IMR-90 (cell line): ENCODE data around the gene CCSER2. TPM values are rescaled to one million over a fixed set of nuclear protein-coding genes. Genes with fewer than 3 reads are reported as not detected.
"Not testable (repeated sequence)": the region's sequence is repeated elsewhere in the genome, so short reads cannot be mapped to it uniquely, and the experiment has no call there.

ENCODE experiments used
- ATAC-seq: fragments of 200-7000 bp; cut with Tn5 transposase; 2 replicates; pipeline ENCODE4 v1.9.1; 2020; ENCODE audit warnings: low read depth, mild to moderate bottlenecking, moderate library complexity
- BruUV-seq: library from RNA; stranded (reverse); fragments of 400-500 nt; replicated peaks from 2 replicates; lab custom pipeline; 2021; lab: Mats Ljungman, UMichigan
- CTCF ChIA-PET: fragments of 300-600 bp; formaldehyde crosslinking; extraction: SDS; loops from one replicate; lab custom pipeline; 2021; ENCODE audit warnings: antibody characterized with exemption; lab: Yijun Ruan, JAX
- POLR2A ChIA-PET: fragments of 300-600 bp; sonication (Branson Sonifier 250); formaldehyde crosslinking; loops from one replicate; lab custom pipeline; 2022; ENCODE audit warnings: antibody characterized with exemption; ENCODE audit not compliant: unreplicated experiment; lab: Charles Lee
- DNase-seq: peaks from one replicate; pipeline ENCODE4 v3.0.0; 2013
- H2AFZ ChIP-seq: replicated peaks from 2 replicates; pipeline ENCODE3; 2013; ENCODE audit warnings: low read length, mild to moderate bottlenecking; ENCODE audit not compliant: poor library complexity
- H2AK5ac ChIP-seq: 2 replicates; pipeline ENCODE4 v1.6.1; 2013; ENCODE audit warnings: low read depth, low read length, inconsistent platforms
- H2AK9ac ChIP-seq: replicated peaks from 2 replicates; pipeline ENCODE3; 2013; ENCODE audit warnings: mild to moderate bottlenecking, low read depth, low read length, moderate library complexity; ENCODE audit not compliant: poor library complexity
- H2BK120ac ChIP-seq: 2 replicates; pipeline ENCODE4 v1.6.1; 2013; ENCODE audit warnings: low read depth, low read length, inconsistent platforms
- H2BK15ac ChIP-seq: 3 replicates; pipeline ENCODE4 v1.6.1; 2013; ENCODE audit warnings: low read depth, low read length, inconsistent platforms
- H2BK20ac ChIP-seq: 2 replicates; pipeline ENCODE4 v1.6.1; 2013; ENCODE audit warnings: low read depth, mild to moderate bottlenecking, inconsistent platforms, low read length, moderate library complexity
- H2BK5ac ChIP-seq: 2 replicates; pipeline ENCODE4 v1.6.1; 2013; ENCODE audit warnings: mild to moderate bottlenecking, low read depth, low read length, inconsistent platforms; ENCODE audit not compliant: poor library complexity, severe bottlenecking
- H3K14ac ChIP-seq: replicated peaks from 2 replicates; pipeline ENCODE4 v1.6.1; 2013; ENCODE audit warnings: low read depth, low read length, inconsistent platforms
- H3K18ac ChIP-seq: 2 replicates; pipeline ENCODE4 v1.6.1; 2013; ENCODE audit warnings: low read depth, low read length, control low read depth
- H3K23ac ChIP-seq: 2 replicates; pipeline ENCODE4 v1.6.1; 2013; ENCODE audit warnings: low read depth, low read length, inconsistent platforms
- H3K27ac ChIP-seq: 2 replicates; pipeline ENCODE4 v1.5.1; 2013; ENCODE audit warnings: mild to moderate bottlenecking, control low read depth, low read length; ENCODE audit not compliant: insufficient read depth
- H3K27me3 ChIP-seq: 2 replicates; pipeline ENCODE4 v1.6.1; 2013; ENCODE audit warnings: low read length; ENCODE audit not compliant: control insufficient read depth, insufficient read depth
- H3K36me3 ChIP-seq: 2 replicates; pipeline ENCODE4 v1.6.1; 2013; ENCODE audit warnings: low read length, mixed read lengths; ENCODE audit not compliant: control insufficient read depth, insufficient read depth
- H3K4ac ChIP-seq: 2 replicates; pipeline ENCODE4 v1.6.1; 2013; ENCODE audit warnings: low read depth, low read length, inconsistent platforms
- H3K4me1 ChIP-seq: 2 replicates; pipeline ENCODE4 v1.6.1; 2013; ENCODE audit warnings: low read length, mixed read lengths; ENCODE audit not compliant: control insufficient read depth, insufficient read depth
- H3K4me2 ChIP-seq: 2 replicates; pipeline ENCODE4 v1.6.1; 2013; ENCODE audit warnings: low read depth, mild to moderate bottlenecking, control low read depth, low read length, moderate library complexity
- H3K4me3 ChIP-seq: 2 replicates; pipeline ENCODE4 v1.5.1; 2013; ENCODE audit warnings: low read depth, mild to moderate bottlenecking, control low read depth, low read length, moderate library complexity; ENCODE audit not compliant: insufficient read depth
- H3K56ac ChIP-seq: 2 replicates; pipeline ENCODE4 v1.6.1; 2013; ENCODE audit warnings: low read length, inconsistent platforms; ENCODE audit not compliant: insufficient read depth; ENCODE audit errors: extremely low read depth
- H3K79me1 ChIP-seq, 2 experiments: 2 replicates each; pipeline ENCODE4 v1.6.1; 2013; ENCODE audit warnings: low read length in 2 of 2, inconsistent platforms in 1 of 2, low read depth in 1 of 2
- H3K9ac ChIP-seq: 2 replicates; pipeline ENCODE4 v1.6.1; 2013; ENCODE audit warnings: low read depth, low read length, control low read depth
- H3K9me1 ChIP-seq: 2 replicates; pipeline ENCODE4 v1.6.1; 2013; ENCODE audit warnings: low read length, inconsistent platforms; ENCODE audit not compliant: insufficient read depth
- H3K9me3 ChIP-seq: 2 replicates; pipeline ENCODE4 v1.6.1; 2013; ENCODE audit warnings: low read length; ENCODE audit not compliant: control insufficient read depth, insufficient read depth
- H4K20me1 ChIP-seq: 2 replicates; pipeline ENCODE4 v1.6.1; 2013; ENCODE audit warnings: low read length, inconsistent platforms; ENCODE audit not compliant: insufficient read depth
- H4K5ac ChIP-seq: 2 replicates; pipeline ENCODE4 v1.6.1; 2013; ENCODE audit warnings: mild to moderate bottlenecking, low read depth, low read length, control low read depth
- H4K8ac ChIP-seq, 2 experiments: 2 replicates each; pipeline ENCODE4 v1.6.1; 2013; ENCODE audit warnings: low read depth in 2 of 2, low read length in 2 of 2, control low read depth in 1 of 2, inconsistent platforms in 1 of 2
- H4K91ac ChIP-seq: 2 replicates; pipeline ENCODE4 v1.6.1; 2013; ENCODE audit warnings: low read depth, low read length, inconsistent platforms; ENCODE audit not compliant: insufficient read depth
- WGBS, 2 experiments: methylation state at CpG; one replicate each; pipeline versions ENCODE4 v1.1.5 to v1.1.7; 2013; ENCODE audit warnings: missing lambda C conversion rate in 2 of 2; ENCODE audit not compliant: insufficient read length in 1 of 2; ENCODE audit errors: extremely low coverage in 2 of 2; 5-methylcytosine and 5-hydroxymethylcytosine counted together
- dilution Hi-C: fragments of 300-500 bp; cut with HindIII; formaldehyde crosslinking; loops from one replicate; pipeline ENCODE4 v1.14.3; 2018; ENCODE audit warnings: low sequenced_read_pairs; ENCODE audit not compliant: unreplicated experiment
- in situ Hi-C: fragments of 300-500 bp; cut with MboI; formaldehyde crosslinking; loops from 3 replicates; pipeline ENCODE4 v1.14.3; 2019; ENCODE audit warnings: low sequenced_read_pairs, inconsistent platforms, mixed read lengths
- intact Hi-C: fragments of 100-400 bp; cut with micrococcal nuclease; formaldehyde crosslinking; loops from 2 replicates; pipeline ENCODE4 v1.10.0; 2022
- polyA plus RNA-seq, 3 experiments: library from polyadenylated mRNA; depleted of rRNA; stranded (reverse); fragments of >200 nt; gene quantifications; 2 replicates each; pipeline ENCODE4 v1.2.3, GENCODE V29; 2012; ENCODE audit warnings: low replicate concordance in 1 of 3
- total RNA-seq: library from RNA; depleted of rRNA; stranded (reverse); fragments of >200 nt; gene quantifications from 2 replicates; pipeline ENCODE4 v1.2.3, GENCODE V29; 2012

Gene CCSER2
- total and polyA plus RNA-seq, 2 of the 4 experiments (the other 2 are of a cell fraction), result 20.4 to 31.7 TPM

GRCh38 chr10:84326995-84327394 lies 1.4 kb upstream of the CCSER2 start:
- H4K8ac ChIP-seq, in situ Hi-C loops, H2AK9ac ChIP-seq, H3K27ac ChIP-seq, H2AFZ ChIP-seq, H3K14ac ChIP-seq, DNase-seq, H3K4me1 ChIP-seq, BruUV-seq, dilution Hi-C loops, H3K4me3 ChIP-seq, CTCF ChIA-PET, H3K36me3 ChIP-seq, H3K23ac ChIP-seq, H2BK20ac ChIP-seq, H2BK15ac ChIP-seq, H4K91ac ChIP-seq, H2BK120ac ChIP-seq, POLR2A ChIA-PET, H3K9ac ChIP-seq, H2AK5ac ChIP-seq, H3K4ac ChIP-seq, H3K9me3 ChIP-seq, H3K18ac ChIP-seq, H3K27me3 ChIP-seq, H4K5ac ChIP-seq, H2BK5ac ChIP-seq, H3K4me2 ChIP-seq, H3K56ac ChIP-seq, ATAC-seq: not testable (repeated sequence)
- WGBS, 2 experiments, result no CpG with 5 or more reads among the region's 9 CpGs
- peaks cover 18% of the 10 kb centered on the region; the same call in 1 of the 2 replicates for H4K20me1 ChIP-seq
- intact Hi-C loops, result loop anchor here (5.0 kb wide), 1 partner anchor 60 kb away; no protein-coding TSS in a partner anchor
- H3K9me1 ChIP-seq, result peaks cover 11% of the 10 kb centered on the region
- peaks cover 5 to 24% of the 10 kb centered on the region in 2 experiments; a peak in 3 of 4 replicates for H3K79me1 ChIP-seq
